NCI-H345 treated with DMSO at 0.1 percent for 48 hours (cell line): ENCODE data around the gene MAPK12.
"Not testable (repeated sequence)": the region's sequence is repeated elsewhere in the genome, so short reads cannot be mapped to it uniquely, and the experiment has no call there.

Source experiments
- DNase-seq: peaks from one replicate; lab custom pipeline; 2025; ENCODE audit not compliant: unreplicated experiment; lab: John Stamatoyannopoulos, UW

The MAPK12 gene

GRCh38 chr22:50282361-50283155 is 21.1 kb upstream of the MAPK12 start:
- DNase-seq: no peak

GRCh38 chr22:50281957-50282356 is 20.5 kb upstream of the MAPK12 start:
- no peak for DNase-seq

GRCh38 chr22:50281384-50281760 is 19.9 kb upstream of the MAPK12 start:
- no peak for DNase-seq

GRCh38 chr22:50280708-50281383 is 19.4 kb upstream of the MAPK12 start:
- no peak for DNase-seq

- DNase-seq: no peak
These were observed 18.7 kb upstream of the MAPK12 start for GRCh38 chr22:50280022-50280707.

GRCh38 chr22:50278956-50279619 is 17.6 kb upstream of the MAPK12 start:
- no peak for DNase-seq

GRCh38 chr22:50278461-50278860 is 17.0 kb upstream of the MAPK12 start:
- DNase-seq: no peak

- DNase-seq: no peak
These were observed 16.3 kb upstream of the MAPK12 start for GRCh38 chr22:50277761-50278160.

GRCh38 chr22:50276143-50276542 is 14.7 kb upstream of the MAPK12 start:
- DNase-seq: no peak

GRCh38 chr22:50275181-50276055 is 13.9 kb upstream of the MAPK12 start:
- DNase-seq: no peak

GRCh38 chr22:50274771-50275170 is 13.3 kb upstream of the MAPK12 start:
- no peak for DNase-seq

GRCh38 chr22:50274311-50274710 is 12.8 kb upstream of the MAPK12 start:
- DNase-seq: no peak

GRCh38 chr22:50273781-50274180 is 12.3 kb upstream of the MAPK12 start:
- not testable (repeated sequence) for DNase-seq

- DNase-seq: not testable (repeated sequence)
These were observed 11.9 kb upstream of the MAPK12 start for GRCh38 chr22:50273352-50273751.

GRCh38 chr22:50272044-50272802 is 10.7 kb upstream of the MAPK12 start:
- no peak for DNase-seq

GRCh38 chr22:50271519-50271970 is 10.1 kb upstream of the MAPK12 start:
- no peak for DNase-seq

- no peak for DNase-seq
These were observed 9.3 kb upstream of the MAPK12 start for GRCh38 chr22:50270666-50271394.

GRCh38 chr22:50269970-50270665 is 8.6 kb upstream of the MAPK12 start, which contains the start of gene MAPK11:
Gene MAPK11 (minus strand): TSS chr22:50270380. CDS start chr22:50270292, 88 bp downstream.
- DNase-seq: no peak
